Breast epithelium (tissue), 4 donors: ENCODE data around the gene HSBP1. TPM values are rescaled to one million over a fixed set of nuclear protein-coding genes. Genes with fewer than 3 reads are reported as not detected.

Experiments used
- DNase-seq, 2 donors: peaks; one replicate each; pipeline ENCODE4 v3.0.0-alpha.2; 2019; ENCODE audit warnings: low spot score in 2 of 2
- H3K27ac ChIP-seq, 2 donors: fragments of 200-600 bp; sonication (generic) in 1 of 2; one replicate each; pipeline ENCODE4 v1.5.1; 2016 to 2019; ENCODE audit warnings: mild to moderate bottlenecking in 1 of 2
- H3K27me3 ChIP-seq, 2 donors: fragments of 200-600 bp; sonication (generic) in 1 of 2; one replicate each; pipeline versions ENCODE4 v1.5.1 to v1.6.0; 2017 to 2019; ENCODE audit warnings: control low read depth in 1 of 2, mild to moderate bottlenecking in 1 of 2
- H3K36me3 ChIP-seq: fragments of 200-600 bp; one replicate; pipeline ENCODE4 v1.5.1; 2019
- H3K4me1 ChIP-seq, 2 donors: fragments of 200-600 bp; sonication (generic); one replicate each; pipeline ENCODE4 v1.5.1; 2016 to 2019; ENCODE audit warnings: control low read depth in 1 of 2
- H3K4me3 ChIP-seq, 3 donors: fragments of 200-600 bp; sonication (generic); 1 replicate in 2 of 3; 2 replicates in 1 of 3; pipeline ENCODE4 v1.5.1; 2016 to 2019; ENCODE audit warnings: mild to moderate bottlenecking in 3 of 3, moderate library complexity in 2 of 3
- H3K9me3 ChIP-seq, 2 donors: fragments of 200-600 bp; sonication (generic) in 1 of 2; one replicate each; pipeline ENCODE4 v1.5.1; 2016 to 2019; ENCODE audit warnings: control low read depth in 1 of 2
- POLR2A ChIP-seq: fragments of 450-650 bp; IDR thresholded peaks from one replicate; pipeline ENCODE4 v1.6.1; 2016; ENCODE audit warnings: antibody characterized with exemption, mild to moderate bottlenecking, moderate library complexity
- POLR2AphosphoS5 ChIP-seq, 3 donors: sonication (generic); formaldehyde crosslinking; IDR thresholded peaks; one replicate each; pipeline ENCODE4 v1.6.1; 2017; ENCODE audit warnings: antibody characterized with exemption in 3 of 3
- intact Hi-C: fragments of 100-400 bp; cut with DNase I; formaldehyde crosslinking; loops from one replicate; pipeline ENCODE4 v1.15.1; 2023; ENCODE audit warnings: low total_unique reads
- total RNA-seq, 3 donors: library from RNA; depleted of rRNA; stranded (reverse); fragments of >200 nt; gene quantifications; one replicate each; pipeline ENCODE4 v1.1.0, GENCODE V29; 2016
- TF ChIP-seq, protein P1 (sequence below), 3 donors: fragments of 450-650 bp; IDR thresholded peaks; one replicate each; pipeline ENCODE4 v1.5.1; 2016 to 2017; ENCODE audit warnings: antibody characterized with exemption in 3 of 3, mild to moderate bottlenecking in 3 of 3, moderate library complexity in 3 of 3

HSBP1 gene
- total RNA-seq, 3 donors from 2014 or later: 20.2 to 34.7 (median 29.7) TPM

GRCh38 chr16:83830091-83830768 lies 22.5 kb downstream of the HSBP1 start:
- TF ChIP-seq POLR2AphosphoS5 (IDR thresholded peaks at IDR 0.05) (no peak), POLR2A (no peak)
- TF ChIP-seq, protein P1, sequence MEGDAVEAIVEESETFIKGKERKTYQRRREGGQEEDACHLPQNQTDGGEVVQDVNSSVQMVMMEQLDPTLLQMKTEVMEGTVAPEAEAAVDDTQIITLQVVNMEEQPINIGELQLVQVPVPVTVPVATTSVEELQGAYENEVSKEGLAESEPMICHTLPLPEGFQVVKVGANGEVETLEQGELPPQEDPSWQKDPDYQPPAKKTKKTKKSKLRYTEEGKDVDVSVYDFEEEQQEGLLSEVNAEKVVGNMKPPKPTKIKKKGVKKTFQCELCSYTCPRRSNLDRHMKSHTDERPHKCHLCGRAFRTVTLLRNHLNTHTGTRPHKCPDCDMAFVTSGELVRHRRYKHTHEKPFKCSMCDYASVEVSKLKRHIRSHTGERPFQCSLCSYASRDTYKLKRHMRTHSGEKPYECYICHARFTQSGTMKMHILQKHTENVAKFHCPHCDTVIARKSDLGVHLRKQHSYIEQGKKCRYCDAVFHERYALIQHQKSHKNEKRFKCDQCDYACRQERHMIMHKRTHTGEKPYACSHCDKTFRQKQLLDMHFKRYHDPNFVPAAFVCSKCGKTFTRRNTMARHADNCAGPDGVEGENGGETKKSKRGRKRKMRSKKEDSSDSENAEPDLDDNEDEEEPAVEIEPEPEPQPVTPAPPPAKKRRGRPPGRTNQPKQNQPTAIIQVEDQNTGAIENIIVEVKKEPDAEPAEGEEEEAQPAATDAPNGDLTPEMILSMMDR (IDR thresholded peaks at IDR 0.05): no peak
- Histone ChIP-seq H3K9me3 (no peaks in the 10 kb centered on the region), H3K27me3 (no peaks in the 10 kb centered on the region), H3K27ac (no peak overlapping the region), H3K4me3 (no peak overlapping the region), H3K36me3 (no peaks in the 10 kb centered on the region), H3K4me1 (no peaks in the 10 kb centered on the region)
- DNase-seq: no peak
- intact Hi-C loops: no loop called here

GRCh38 chr16:83830769-83831455 lies 23.1 kb downstream of the HSBP1 start:
- intact Hi-C loops: no loop called here
- TF ChIP-seq POLR2AphosphoS5 (IDR thresholded peaks at IDR 0.05) (no peak), POLR2A (no peak)
- TF ChIP-seq, protein P1 (IDR thresholded peaks at IDR 0.05): no peak
- no peak overlapping the region for H3K27ac ChIP-seq

DNA sequence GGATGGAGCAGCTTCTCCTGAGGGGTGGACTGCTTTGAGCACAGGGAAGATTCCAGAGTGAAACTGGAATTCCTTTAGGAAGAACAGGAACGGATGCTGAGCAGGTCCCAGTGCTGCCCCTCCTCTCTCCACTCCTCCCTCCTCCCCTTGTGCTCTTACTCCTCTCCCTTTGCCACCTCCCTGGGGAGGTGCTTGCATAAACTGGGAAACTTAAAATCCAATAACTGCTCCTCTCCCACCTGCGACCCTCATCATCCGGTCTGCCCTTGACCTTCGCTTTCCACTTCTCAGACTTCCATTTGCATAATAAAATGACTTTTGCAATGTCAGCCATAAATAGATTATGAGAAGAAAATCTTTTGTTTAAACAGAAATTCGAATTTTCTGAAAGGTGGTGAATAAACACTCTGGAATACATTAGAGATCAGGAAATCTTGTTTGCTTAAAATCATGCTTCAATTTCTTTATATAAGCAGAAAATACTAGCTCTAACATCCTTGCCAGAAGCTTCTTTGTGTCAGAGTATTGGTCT lies 23.7 kb downstream of the HSBP1 start:
- TF ChIP-seq POLR2AphosphoS5 (IDR thresholded peaks at IDR 0.05) (no peak), POLR2A (no peak)
- TF ChIP-seq, protein P1 (IDR thresholded peaks at IDR 0.05): no peak
- Histone ChIP-seq H3K36me3 (no peaks in the 10 kb centered on the region), H3K27ac (no peak overlapping the region), H3K27me3 (no peaks in the 10 kb centered on the region), H3K4me1 (no peaks in the 10 kb centered on the region), H3K4me3 (no peak overlapping the region), H3K9me3 (no peaks in the 10 kb centered on the region)
- intact Hi-C loops: no loop called here
- no peak for DNase-seq

More at GRCh38 chr16:83830769-83831455, 23.1 kb downstream of the HSBP1 start:
- DNase-seq: no peak
- Histone ChIP-seq H3K27me3 (no peaks in the 10 kb centered on the region), H3K4me1 (no peaks in the 10 kb centered on the region), H3K9me3 (no peaks in the 10 kb centered on the region), H3K4me3 (no peak overlapping the region), H3K36me3 (no peaks in the 10 kb centered on the region)

GRCh38 chr16:83833921-83834320 lies 26.1 kb downstream of the HSBP1 start:
- TF ChIP-seq, protein P1 (IDR thresholded peaks at IDR 0.05): no peak
- TF ChIP-seq POLR2AphosphoS5 (IDR thresholded peaks at IDR 0.05): no peak
- TF ChIP-seq POLR2A: no peak
- DNase-seq: no peak
- Histone ChIP-seq H3K4me1 (no peaks in the 10 kb centered on the region), H3K27me3 (no peaks in the 10 kb centered on the region), H3K36me3 (no peaks in the 10 kb centered on the region), H3K27ac (no peak overlapping the region), H3K9me3 (no peaks in the 10 kb centered on the region), H3K4me3 (no peak overlapping the region)
- intact Hi-C loops: no loop called here
